ENCODE results near the gene KLHL40.

DNA sequence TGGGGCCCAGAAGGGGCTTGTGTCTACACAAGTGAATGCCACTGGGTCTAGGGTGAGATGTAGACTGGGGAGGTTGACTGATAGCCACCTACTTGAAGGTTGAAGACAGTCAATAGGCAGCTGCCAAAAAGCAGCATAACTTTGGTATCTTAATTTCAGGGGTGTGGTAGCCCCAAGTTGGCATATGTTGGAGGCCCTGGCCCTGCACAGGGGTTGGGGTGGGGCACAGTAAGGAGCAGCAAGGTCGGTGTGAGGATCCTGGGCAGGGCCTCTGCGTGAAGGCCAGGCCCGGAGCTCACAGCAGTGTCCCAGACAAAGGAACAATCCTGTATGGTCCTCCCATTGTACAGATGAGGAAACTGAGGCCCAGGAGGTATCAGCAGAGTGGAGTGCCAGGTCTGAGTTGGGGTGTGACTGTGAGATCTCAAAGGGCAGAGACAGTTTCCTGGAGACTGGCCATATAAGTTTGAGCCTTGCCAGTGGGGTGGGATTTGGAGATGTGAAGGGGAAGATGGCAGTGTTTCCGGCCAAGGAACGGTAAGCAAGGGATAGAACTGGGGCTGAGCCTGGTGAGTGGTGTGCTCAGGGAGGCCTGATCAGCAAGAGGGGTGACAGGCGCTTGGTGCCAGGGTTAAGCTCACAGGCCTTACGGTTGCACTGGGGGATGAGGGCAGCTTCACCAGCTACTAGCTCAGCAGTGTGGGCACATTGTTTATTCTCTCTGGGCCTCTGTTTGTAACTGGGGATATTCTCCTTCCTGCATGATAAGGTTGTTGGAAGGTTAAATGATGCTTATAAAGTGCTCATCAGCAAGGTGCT lies 1.7 kb downstream of the KLHL40 start:
- TF ChIP-seq, protein P1, sequence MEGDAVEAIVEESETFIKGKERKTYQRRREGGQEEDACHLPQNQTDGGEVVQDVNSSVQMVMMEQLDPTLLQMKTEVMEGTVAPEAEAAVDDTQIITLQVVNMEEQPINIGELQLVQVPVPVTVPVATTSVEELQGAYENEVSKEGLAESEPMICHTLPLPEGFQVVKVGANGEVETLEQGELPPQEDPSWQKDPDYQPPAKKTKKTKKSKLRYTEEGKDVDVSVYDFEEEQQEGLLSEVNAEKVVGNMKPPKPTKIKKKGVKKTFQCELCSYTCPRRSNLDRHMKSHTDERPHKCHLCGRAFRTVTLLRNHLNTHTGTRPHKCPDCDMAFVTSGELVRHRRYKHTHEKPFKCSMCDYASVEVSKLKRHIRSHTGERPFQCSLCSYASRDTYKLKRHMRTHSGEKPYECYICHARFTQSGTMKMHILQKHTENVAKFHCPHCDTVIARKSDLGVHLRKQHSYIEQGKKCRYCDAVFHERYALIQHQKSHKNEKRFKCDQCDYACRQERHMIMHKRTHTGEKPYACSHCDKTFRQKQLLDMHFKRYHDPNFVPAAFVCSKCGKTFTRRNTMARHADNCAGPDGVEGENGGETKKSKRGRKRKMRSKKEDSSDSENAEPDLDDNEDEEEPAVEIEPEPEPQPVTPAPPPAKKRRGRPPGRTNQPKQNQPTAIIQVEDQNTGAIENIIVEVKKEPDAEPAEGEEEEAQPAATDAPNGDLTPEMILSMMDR (conservative IDR thresholded peaks at IDR 0.05): no peak
- TF ChIP-seq ZFX (IDR thresholded peaks at IDR 0.05): no peak

Data from C4-2B (cell line).